Retinal pigment epithelial cell (primary cell): ENCODE measurements around the gene TMED10.
A peak's percentile ranks its signal among the peaks of the same experiment; 100 is the strongest.
"Not testable (repeated sequence)": the region's sequence is repeated elsewhere in the genome, so short reads cannot be mapped to it uniquely, and the experiment has no call there.

Source experiments
- DNase-seq: peaks from one replicate; pipeline ENCODE4 v3.0.0-alpha.2; 2010; ENCODE audit warnings: low read depth
- H3K4me3 ChIP-seq: 2 replicates; pipeline ENCODE4 v1.5.1; 2011; ENCODE audit warnings: mild to moderate bottlenecking, low read length, control low read depth, moderate library complexity
- TF ChIP-seq, protein P1 (sequence below): conservative IDR thresholded peaks from 2 replicates; pipeline ENCODE4 v1.5.1; 2011; ENCODE audit warnings: low read depth, low read length, control low read depth, inconsistent platforms

TMED10 gene

GRCh38 chr14:75132382-75133086, 43.9 kb downstream of the TMED10 start:
- TF ChIP-seq, protein P1, sequence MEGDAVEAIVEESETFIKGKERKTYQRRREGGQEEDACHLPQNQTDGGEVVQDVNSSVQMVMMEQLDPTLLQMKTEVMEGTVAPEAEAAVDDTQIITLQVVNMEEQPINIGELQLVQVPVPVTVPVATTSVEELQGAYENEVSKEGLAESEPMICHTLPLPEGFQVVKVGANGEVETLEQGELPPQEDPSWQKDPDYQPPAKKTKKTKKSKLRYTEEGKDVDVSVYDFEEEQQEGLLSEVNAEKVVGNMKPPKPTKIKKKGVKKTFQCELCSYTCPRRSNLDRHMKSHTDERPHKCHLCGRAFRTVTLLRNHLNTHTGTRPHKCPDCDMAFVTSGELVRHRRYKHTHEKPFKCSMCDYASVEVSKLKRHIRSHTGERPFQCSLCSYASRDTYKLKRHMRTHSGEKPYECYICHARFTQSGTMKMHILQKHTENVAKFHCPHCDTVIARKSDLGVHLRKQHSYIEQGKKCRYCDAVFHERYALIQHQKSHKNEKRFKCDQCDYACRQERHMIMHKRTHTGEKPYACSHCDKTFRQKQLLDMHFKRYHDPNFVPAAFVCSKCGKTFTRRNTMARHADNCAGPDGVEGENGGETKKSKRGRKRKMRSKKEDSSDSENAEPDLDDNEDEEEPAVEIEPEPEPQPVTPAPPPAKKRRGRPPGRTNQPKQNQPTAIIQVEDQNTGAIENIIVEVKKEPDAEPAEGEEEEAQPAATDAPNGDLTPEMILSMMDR = peak; percentile 72
- peak; percentile 26 for DNase-seq
- H3K4me3 ChIP-seq = no peak overlapping the region

DNA sequence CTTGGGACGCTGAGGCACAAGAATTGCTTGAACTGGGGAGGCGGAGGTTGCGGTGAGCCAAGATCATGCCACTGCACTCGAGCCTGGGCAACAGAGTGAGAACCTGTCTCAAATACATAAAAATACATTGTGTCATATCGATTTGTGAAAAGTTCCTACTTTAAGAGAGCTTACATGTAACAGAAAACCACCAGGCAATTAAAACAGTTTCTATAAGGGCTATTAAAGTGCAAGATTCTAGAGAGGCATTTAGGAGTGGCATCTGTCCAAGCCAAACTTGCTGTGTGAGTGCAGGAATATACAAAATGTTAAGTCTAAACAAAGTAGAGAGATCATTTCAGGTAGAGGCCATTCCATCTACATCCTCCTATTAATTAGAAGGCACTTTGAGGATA, 47.8 kb downstream of the TMED10 start:
- H3K4me3 ChIP-seq = no peak overlapping the region

DNA sequence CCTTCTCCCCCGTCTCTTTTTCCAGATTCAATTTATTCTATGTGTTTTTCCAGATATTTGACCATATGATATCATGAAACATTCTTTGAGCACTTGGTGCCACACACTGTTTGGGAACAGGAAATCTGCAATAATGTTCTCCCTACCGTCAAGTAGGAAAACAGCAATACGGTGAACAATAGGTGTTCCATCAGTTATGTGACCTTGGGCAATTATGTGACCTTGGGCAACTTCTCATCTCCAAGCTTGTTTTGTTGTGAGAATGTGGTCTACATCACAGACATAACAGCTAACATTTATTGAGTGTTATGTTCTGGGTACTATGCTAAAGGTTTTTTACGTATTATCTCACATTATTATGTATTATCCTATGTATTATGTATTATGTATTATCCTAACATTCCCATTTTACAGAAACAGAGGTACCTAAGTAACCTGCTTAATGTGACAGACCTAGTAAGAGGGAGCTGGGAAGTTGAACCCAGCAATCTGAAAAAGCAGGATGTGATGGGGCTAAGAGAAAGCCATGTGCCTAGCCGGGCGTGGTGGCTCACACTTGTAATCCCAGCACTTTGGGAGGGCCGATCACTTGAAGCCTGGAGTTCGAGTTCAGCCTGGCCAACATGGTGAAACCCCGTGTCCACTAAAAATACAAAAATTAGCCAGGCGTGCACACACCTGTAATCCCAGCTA, 48.4 kb downstream of the TMED10 start:
- TF ChIP-seq, protein P1 = no peak
- no peak for DNase-seq
- H3K4me3 ChIP-seq = peak overlapping the region; percentile 64

More for the DNA sequence above, 47.8 kb downstream of the TMED10 start:
- TF ChIP-seq, protein P1 = no peak
- DNase-seq = no peak

DNA sequence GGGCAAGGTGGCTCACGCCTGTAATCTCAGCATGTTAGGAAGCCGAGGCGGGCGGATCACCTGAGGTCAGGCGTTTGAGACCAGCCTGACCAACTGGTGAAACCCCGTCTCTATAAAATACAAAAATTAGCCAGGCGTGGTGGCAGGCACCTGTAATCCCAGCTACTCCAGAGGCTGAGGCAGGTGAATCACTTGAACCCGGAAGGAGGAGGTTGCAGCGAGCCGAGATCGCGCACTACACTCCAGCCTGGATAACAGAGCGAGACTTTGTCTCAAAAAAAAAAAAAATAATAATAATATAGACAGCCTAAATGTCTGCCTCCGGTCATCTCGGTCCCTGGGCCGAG, 49.0 kb downstream of the TMED10 start:
- not testable (repeated sequence) for DNase-seq
- H3K4me3 ChIP-seq = peak overlapping the region; percentile 64

DNA sequence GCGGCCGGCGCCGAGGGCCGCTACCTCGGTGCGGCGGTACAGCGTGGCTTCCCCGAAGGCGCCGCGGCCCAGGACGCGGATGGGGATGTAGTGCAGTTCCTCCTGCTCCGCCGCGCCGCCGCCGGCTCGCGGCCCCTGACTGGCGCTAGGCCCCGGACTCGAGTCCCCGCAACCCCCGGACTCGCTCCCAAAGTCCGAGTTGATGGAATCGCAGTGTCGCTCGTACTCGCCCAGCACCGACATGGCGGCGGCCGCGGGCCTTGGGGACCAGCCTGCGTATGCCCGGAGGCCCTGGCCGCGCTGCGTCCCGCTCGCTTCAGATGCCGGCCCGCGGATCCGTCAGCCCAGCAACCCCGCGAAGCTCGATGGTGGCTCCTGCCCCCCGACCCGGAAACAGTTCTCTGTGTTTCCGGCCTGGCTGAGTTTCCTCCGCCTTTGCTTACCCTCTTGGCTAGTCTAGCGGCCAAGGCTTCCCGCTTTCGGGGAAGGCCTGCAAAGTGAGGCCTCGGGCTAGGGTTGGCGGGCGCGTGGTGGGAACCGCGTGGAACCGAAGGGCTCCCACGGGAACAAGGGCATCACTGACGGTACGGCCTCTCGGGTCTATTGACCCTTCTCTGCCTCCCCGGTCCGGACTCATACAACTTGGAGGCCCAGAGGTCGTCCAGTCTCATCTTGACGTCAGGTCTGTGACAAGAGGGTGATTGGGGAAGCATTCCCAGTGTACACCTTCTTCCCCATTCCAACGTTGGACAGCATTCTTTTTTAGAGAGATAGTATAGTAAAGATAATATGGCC, 49.5 kb downstream of the TMED10 start, which contains the start of gene NEK9:
Gene NEK9, minus strand, starts transcription at position 370 of the 795 bp plus-strand sequence. Its CDS starts 127 bp downstream, at position 243.
- peak; percentile 53 for DNase-seq
- peak within 1 kb of the TSS; percentile 64 for H3K4me3 ChIP-seq
- TF ChIP-seq, protein P1 = no peak

DNA sequence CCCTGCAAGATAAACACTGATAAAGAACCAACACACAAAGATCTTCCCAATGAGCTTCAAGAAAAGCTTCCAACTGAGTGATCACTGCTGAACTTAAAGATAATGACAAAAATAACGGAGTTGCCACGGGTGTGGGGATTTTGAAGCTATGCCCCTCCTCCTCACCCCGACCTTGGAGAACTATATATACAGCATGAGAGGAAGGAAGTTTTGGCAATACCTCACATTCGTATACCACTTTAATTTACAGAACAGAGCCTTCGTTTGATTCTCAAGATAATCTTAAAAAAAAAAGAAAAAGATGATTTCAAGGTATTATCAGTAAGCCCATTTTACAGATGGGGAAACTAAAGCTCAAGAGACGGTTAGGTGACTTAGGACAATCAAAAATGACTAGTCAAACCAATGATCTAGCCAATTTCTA, 50.3 kb downstream of the TMED10 start:
- TF ChIP-seq, protein P1 = no peak
- DNase-seq = no peak
- peak overlapping the region; percentile 64 for H3K4me3 ChIP-seq

DNA sequence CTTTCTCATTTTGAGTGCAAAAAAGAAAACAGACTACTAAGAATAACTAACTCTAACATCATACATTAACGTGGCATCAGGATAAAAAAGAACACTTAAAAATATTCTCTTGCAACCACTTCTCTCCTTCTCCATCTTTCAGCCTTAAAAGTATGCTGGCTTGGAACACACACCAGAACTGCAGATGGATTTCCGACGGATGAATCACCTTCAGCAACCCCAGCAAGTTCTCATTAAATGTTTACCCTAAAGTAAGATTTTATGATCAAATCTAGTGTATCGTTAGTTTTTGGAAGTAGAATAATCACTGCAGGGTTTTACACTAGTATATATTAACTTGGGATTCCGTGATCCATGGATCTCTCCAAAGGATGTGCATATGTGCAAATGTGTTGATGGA, 50.8 kb downstream of the TMED10 start:
- TF ChIP-seq, protein P1 = no peak
- H3K4me3 ChIP-seq = peak overlapping the region; percentile 64
- DNase-seq = peak; percentile 26
